Tibial artery (tissue), 4 donors: ENCODE data around the gene DNAH17.

ENCODE experiments used
- DNase-seq, 2 donors: peaks; one replicate each; pipeline ENCODE4 v3.0.0-alpha.2; 2019
- H3K27ac ChIP-seq, 2 donors: fragments of 200-600 bp; sonication (generic) in 1 of 2; 1 replicate in 1 of 2; 2 replicates in 1 of 2; pipeline ENCODE4 v1.5.1; 2018 to 2019; ENCODE audit warnings: mild to moderate bottlenecking in 1 of 2
- H3K27me3 ChIP-seq, 2 donors: fragments of 200-600 bp; sonication (generic) in 1 of 2; one replicate each; pipeline versions ENCODE4 v1.5.1 to v1.6.0; 2016 to 2019
- H3K36me3 ChIP-seq, 3 donors: fragments of 200-600 bp; sonication (generic) in 2 of 3; one replicate each; pipeline ENCODE4 v1.5.1; 2016 to 2019; ENCODE audit warnings: mild to moderate bottlenecking in 2 of 3
- H3K4me1 ChIP-seq, 4 donors: fragments of 200-600 bp; sonication (generic) in 2 of 4; 1 replicate in 3 of 4; 2 replicates in 1 of 4; pipeline ENCODE4 v1.5.1; 2016 to 2019
- H3K4me3 ChIP-seq, 2 donors: fragments of 200-600 bp; sonication (generic) in 1 of 2; 1 replicate in 1 of 2; 2 replicates in 1 of 2; pipeline ENCODE4 v1.5.1; 2018 to 2019; ENCODE audit warnings: mild to moderate bottlenecking in 2 of 2
- H3K9me3 ChIP-seq, 3 donors: fragments of 200-600 bp; sonication (generic) in 1 of 3; one replicate each; pipeline ENCODE4 v1.5.1; 2016 to 2019
- CTCF ChIP-seq, 2 experiments: fragments of 200-600 bp in 1 of 2; fragments of 450-650 bp in 1 of 2; IDR thresholded peaks; one replicate each; pipeline ENCODE4 v1.5.1; 2017 to 2019; ENCODE audit warnings: antibody characterized with exemption in 2 of 2, mild to moderate bottlenecking in 1 of 2, moderate library complexity in 1 of 2
- intact Hi-C: fragments of 100-400 bp; cut with DNase I; formaldehyde crosslinking; loops from one replicate; pipeline ENCODE4 v1.15.0; 2023; ENCODE audit warnings: low total_unique reads

The DNAH17 gene

GRCh38 chr17:78563189-78564145, 13.7 kb downstream of the DNAH17 start:
- Histone ChIP-seq H3K4me3 (no peak overlapping the region), H3K27me3 (peaks cover 0 to 4% of the 10 kb centered on the region in 2 donors), H3K36me3 (no peaks in the 10 kb centered on the region), H3K9me3 (no peaks in the 10 kb centered on the region), H3K4me1 (no peaks in the 10 kb centered on the region), H3K27ac (no peak overlapping the region)
- peak in 1 of 2 donors; percentile 39 for DNase-seq
- intact Hi-C loops = no loop called here
- TF ChIP-seq CTCF (IDR thresholded peaks at IDR 0.05) = no peak

- Histone ChIP-seq H3K9me3 (no peaks in the 10 kb centered on the region), H3K27me3 (peaks cover 0 to 4% of the 10 kb centered on the region in 2 donors), H3K27ac (no peak overlapping the region), H3K4me3 (no peak overlapping the region), H3K4me1 (no peaks in the 10 kb centered on the region), H3K36me3 (no peaks in the 10 kb centered on the region)
- intact Hi-C loops = no loop called here
- no peak for DNase-seq
- no peak for TF ChIP-seq CTCF (IDR thresholded peaks at IDR 0.05)
These were observed 14.5 kb downstream of the DNAH17 start for GRCh38 chr17:78562734-78563133.

GRCh38 chr17:78561166-78561565, 16.0 kb downstream of the DNAH17 start:
- Histone ChIP-seq H3K36me3 (no peaks in the 10 kb centered on the region), H3K27me3 (peaks cover 0 to 7% of the 10 kb centered on the region in 2 donors), H3K9me3 (no peaks in the 10 kb centered on the region), H3K4me3 (no peak overlapping the region), H3K4me1 (no peaks in the 10 kb centered on the region), H3K27ac (no peak overlapping the region)
- no peak for DNase-seq
- no peak for TF ChIP-seq CTCF (IDR thresholded peaks at IDR 0.05)
- intact Hi-C loops = no loop called here

- TF ChIP-seq CTCF (IDR thresholded peaks at IDR 0.05) = no peak
- Histone ChIP-seq H3K36me3 (no peaks in the 10 kb centered on the region), H3K4me1 (no peaks in the 10 kb centered on the region), H3K27ac (no peak overlapping the region), H3K4me3 (no peak overlapping the region), H3K9me3 (no peaks in the 10 kb centered on the region), H3K27me3 (peaks cover 0 to 7% of the 10 kb centered on the region in 2 donors)
- no peak for DNase-seq
- intact Hi-C loops = no loop called here
These were observed 16.5 kb downstream of the DNAH17 start for GRCh38 chr17:78560731-78561130.

GRCh38 chr17:78559749-78560368, 17.3 kb downstream of the DNAH17 start:
- TF ChIP-seq CTCF (IDR thresholded peaks at IDR 0.05) = no peak
- H3K4me3 ChIP-seq = no peak overlapping the region
- no peaks in the 10 kb centered on the region for H3K4me1 ChIP-seq
- DNase-seq = no peak
- H3K27ac ChIP-seq = no peak overlapping the region
- no peaks in the 10 kb centered on the region for H3K9me3 ChIP-seq
- H3K27me3 ChIP-seq = peaks cover 0 to 7% of the 10 kb centered on the region in 2 donors
- intact Hi-C loops = no loop called here
- H3K36me3 ChIP-seq = no peaks in the 10 kb centered on the region
